HCT116 (cell line): ENCODE measurements around the gene AKR1E2. TPM values are rescaled to one million over a fixed set of nuclear protein-coding genes. Genes with fewer than 3 reads are reported as not detected.

Experiments
- ATAC-seq: fragments of 200-7000 bp; cut with Tn5 transposase; 2 replicates; pipeline ENCODE4 v1.9.1; 2020; ENCODE audit warnings: mild to moderate bottlenecking, moderate library complexity
- BruUV-seq: library from RNA; stranded (reverse); fragments of 400-500 nt; replicated peaks from 2 replicates; lab custom pipeline; 2021; lab: Mats Ljungman, UMichigan
- CTCF ChIA-PET: fragments of 300-600 bp; sonication (Branson Sonifier 250); formaldehyde crosslinking; loops from one replicate; lab custom pipeline; 2021; ENCODE audit warnings: antibody characterized with exemption; lab: Charles Lee
- POLR2A ChIA-PET: fragments of 300-600, 350-600 bp; sonication (Branson Sonifier 250); formaldehyde crosslinking; loops from one replicate; lab custom pipeline; 2021; ENCODE audit warnings: antibody characterized with exemption; lab: Charles Lee
- RAD21 ChIA-PET, 2 experiments: fragments of 300-600 bp; sonication (Branson Sonifier 250); formaldehyde crosslinking; loops; one replicate each; lab custom pipeline; 2023; ENCODE audit warnings: low total read pairs in 2 of 2; ENCODE audit not compliant: uncharacterized antibody in 2 of 2, unreplicated experiment in 2 of 2, low non-redundant PET in 1 of 2; lab: Charles Lee
- DNase-seq: peaks from one replicate; pipeline ENCODE4 v3.0.0-alpha.2; 2010; ENCODE audit warnings: low read depth, low spot score
- H2AFZ ChIP-seq: fragments of 200-600 bp; shearing (Covaris generic), sonication (generic); 2 replicates; pipeline ENCODE4 v1.6.1; 2017; ENCODE audit warnings: low read depth, mixed run types, mixed read lengths, antibody characterized with exemption, low read length; ENCODE audit not compliant: poor library complexity, severe bottlenecking
- H3K27ac ChIP-seq: 2 replicates; pipeline ENCODE4 v1.5.1; 2012; ENCODE audit warnings: low read depth, low read length
- H3K27me3 ChIP-seq: fragments of 200-600 bp; sonication (generic); 2 replicates; pipeline ENCODE4 v1.6.1; 2016; ENCODE audit warnings: mixed run types, low read length, mixed read lengths; ENCODE audit not compliant: insufficient read depth
- H3K36me3 ChIP-seq, 2 experiments: fragments of 200-500 bp in 1 of 2; fragments of 200-600 bp in 1 of 2; sonication (Bioruptor generic) in 1 of 2; sonication (generic) in 1 of 2; 2 replicates each; pipeline versions ENCODE4 v1.5.1 to v1.6.1; 2014 to 2016; ENCODE audit warnings: low read length in 2 of 2, inconsistent platforms in 1 of 2, mixed read lengths in 1 of 2, mixed run types in 1 of 2; ENCODE audit not compliant: insufficient read depth in 2 of 2, control insufficient read depth in 1 of 2
- H3K4me1 ChIP-seq, 2 experiments: fragments of 200-600 bp in 1 of 2; sonication (generic) in 1 of 2; 2 replicates each; pipeline versions ENCODE4 v1.5.1 to v1.6.1; 2012 to 2017; ENCODE audit warnings: low read length in 2 of 2, inconsistent platforms in 1 of 2, mild to moderate bottlenecking in 1 of 2, mixed read lengths in 1 of 2, mixed run types in 1 of 2, moderate library complexity in 1 of 2; ENCODE audit not compliant: insufficient read depth in 2 of 2, control insufficient read depth in 1 of 2
- H3K4me2 ChIP-seq: fragments of 200-600 bp; sonication (generic); 2 replicates; pipeline ENCODE4 v1.6.1; 2017; ENCODE audit warnings: mixed run types, low read length, mixed read lengths
- H3K4me3 ChIP-seq, 2 experiments: fragments of 200-600 bp in 1 of 2; sonication (generic) in 1 of 2; replicated peaks in 1 of 2; 2 replicates each; pipeline ENCODE4 v1.5.1; 2011 to 2016; ENCODE audit warnings: low read length in 2 of 2, control low read depth in 1 of 2, low read depth in 1 of 2, mild to moderate bottlenecking in 1 of 2, mixed read lengths in 1 of 2, mixed run types in 1 of 2
- H3K79me2 ChIP-seq: fragments of 200-600 bp; sonication (generic); 2 replicates; pipeline ENCODE4 v1.6.1; 2017; ENCODE audit warnings: mild to moderate bottlenecking, mixed run types, low read length, moderate library complexity, mixed read lengths; ENCODE audit not compliant: insufficient read depth
- H3K9ac ChIP-seq: fragments of 200-600 bp; sonication (generic); 2 replicates; pipeline ENCODE4 v1.6.1; 2016; ENCODE audit warnings: low read length, mixed read lengths
- H3K9me2 ChIP-seq: fragments of 200-600 bp; sonication (generic), shearing (Covaris generic); 2 replicates; pipeline ENCODE4 v1.6.1; 2017; ENCODE audit warnings: mixed run types, mild to moderate bottlenecking, moderate library complexity; ENCODE audit not compliant: insufficient read depth
- H3K9me3 ChIP-seq, 2 experiments: fragments of 200-500 bp in 1 of 2; fragments of 200-600 bp in 1 of 2; sonication (Bioruptor generic) in 1 of 2; sonication (generic) in 1 of 2; 2 replicates each; pipeline ENCODE4 v1.6.1; 2014 to 2017; ENCODE audit warnings: low read length in 2 of 2, mixed read lengths in 2 of 2, inconsistent platforms in 1 of 2, low read depth in 1 of 2, mild to moderate bottlenecking in 1 of 2, mixed run types in 1 of 2, moderate library complexity in 1 of 2; ENCODE audit not compliant: control insufficient read depth in 1 of 2, insufficient read depth in 1 of 2
- H4K20me1 ChIP-seq: fragments of 200-600 bp; sonication (generic), shearing (Covaris generic); 2 replicates; pipeline ENCODE4 v1.6.1; 2017; ENCODE audit warnings: mixed run types, mild to moderate bottlenecking, moderate library complexity; ENCODE audit not compliant: insufficient read depth
- CBX3 ChIP-seq: IDR thresholded peaks from 2 replicates; pipeline ENCODE4 v1.6.1; 2012; ENCODE audit warnings: low read depth
- EGR1 ChIP-seq: IDR thresholded peaks from 2 replicates; pipeline ENCODE4 v1.6.1; 2012; ENCODE audit warnings: low read depth
- EZH2 ChIP-seq: fragments of 200-600 bp; sonication (generic); IDR thresholded peaks from 2 replicates; pipeline ENCODE4 v1.6.1; 2017; ENCODE audit warnings: antibody characterized with exemption, mixed run types
- EZH2phosphoT487 ChIP-seq: fragments of 200-600 bp; IDR thresholded peaks from 2 replicates; pipeline ENCODE4 v1.6.1; 2018; ENCODE audit warnings: antibody characterized with exemption, borderline replicate concordance
- FOSL1 ChIP-seq: IDR thresholded peaks from 2 replicates; pipeline ENCODE4 v1.6.1; 2012; ENCODE audit warnings: low read depth
- REST ChIP-seq: IDR thresholded peaks from 2 replicates; pipeline ENCODE4 v1.6.1; 2012; ENCODE audit warnings: low read depth
- SP1 ChIP-seq: IDR thresholded peaks from 2 replicates; pipeline ENCODE4 v1.6.1; 2012; ENCODE audit warnings: low read depth
- TCF7L2 ChIP-seq: IDR thresholded peaks from 2 replicates; pipeline ENCODE4 v1.7.0; 2011; ENCODE audit warnings: borderline replicate concordance, inconsistent platforms; ENCODE audit not compliant: insufficient read depth, insufficient read length; ENCODE audit errors: extremely low read depth
- ZFX ChIP-seq: fragments of 450-650 bp; IDR thresholded peaks from 2 replicates; pipeline ENCODE4 v1.6.1; 2017
- intact Hi-C: fragments of 100-400 bp; cut with micrococcal nuclease; formaldehyde crosslinking; loops from 2 replicates; pipeline ENCODE4 v1.10.0; 2022
- total RNA-seq: library from RNA; stranded (reverse); gene quantifications from one replicate; pipeline ENCODE4 v1.2.1, GENCODE V29; 2021; ENCODE audit not compliant: unreplicated experiment
- TF ChIP-seq, protein P1 (sequence below): IDR thresholded peaks from 2 replicates; pipeline ENCODE4 v1.6.1; 2011; ENCODE audit warnings: mild to moderate bottlenecking, low read length, moderate library complexity; ENCODE audit not compliant: insufficient replicate concordance; ENCODE audit errors: extremely low read depth
- TF ChIP-seq, protein P2 (sequence below): IDR thresholded peaks from 2 replicates; pipeline ENCODE4 v1.6.1; 2012

AKR1E2 gene
- total RNA-seq, 1 experiment from 2014 or later, result 5.0 TPM

- no TSS peak for BruUV-seq
- Histone ChIP-seq H3K4me2 (no peak overlapping the region), H3K79me2 (no peaks in the 10 kb centered on the region), H3K27ac (no peak overlapping the region), H2AFZ (no peak overlapping the region), H3K9me3 (no peaks in the 10 kb centered on the region), H3K9me2 (no peaks in the 10 kb centered on the region), H3K9ac (no peak overlapping the region), H3K4me3 (no peak overlapping the region), H4K20me1 (no peaks in the 10 kb centered on the region), H3K27me3 (no peaks in the 10 kb centered on the region), H3K36me3 (no peaks in the 10 kb centered on the region), H3K4me1 (no peaks in the 10 kb centered on the region)
- no peak for TF ChIP-seq CBX3
- no peak for TF ChIP-seq SP1
- no peak for TF ChIP-seq TCF7L2
- TF ChIP-seq, protein P1, sequence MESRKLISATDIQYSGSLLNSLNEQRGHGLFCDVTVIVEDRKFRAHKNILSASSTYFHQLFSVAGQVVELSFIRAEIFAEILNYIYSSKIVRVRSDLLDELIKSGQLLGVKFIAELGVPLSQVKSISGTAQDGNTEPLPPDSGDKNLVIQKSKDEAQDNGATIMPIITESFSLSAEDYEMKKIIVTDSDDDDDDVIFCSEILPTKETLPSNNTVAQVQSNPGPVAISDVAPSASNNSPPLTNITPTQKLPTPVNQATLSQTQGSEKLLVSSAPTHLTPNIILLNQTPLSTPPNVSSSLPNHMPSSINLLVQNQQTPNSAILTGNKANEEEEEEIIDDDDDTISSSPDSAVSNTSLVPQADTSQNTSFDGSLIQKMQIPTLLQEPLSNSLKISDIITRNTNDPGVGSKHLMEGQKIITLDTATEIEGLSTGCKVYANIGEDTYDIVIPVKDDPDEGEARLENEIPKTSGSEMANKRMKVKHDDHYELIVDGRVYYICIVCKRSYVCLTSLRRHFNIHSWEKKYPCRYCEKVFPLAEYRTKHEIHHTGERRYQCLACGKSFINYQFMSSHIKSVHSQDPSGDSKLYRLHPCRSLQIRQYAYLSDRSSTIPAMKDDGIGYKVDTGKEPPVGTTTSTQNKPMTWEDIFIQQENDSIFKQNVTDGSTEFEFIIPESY, result no peak
- TF ChIP-seq EZH2, result no peak
- POLR2A ChIA-PET, result no interaction called here
- ATAC-seq, result no peak
- RAD21 ChIA-PET, result no interaction called here
- intact Hi-C loops, result no loop called here
- CTCF ChIA-PET, result no interaction called here
- DNase-seq, result no peak
Measured at GRCh38 chr10:4867520-4868356, 41.7 kb downstream of the AKR1E2 start.

DNA sequence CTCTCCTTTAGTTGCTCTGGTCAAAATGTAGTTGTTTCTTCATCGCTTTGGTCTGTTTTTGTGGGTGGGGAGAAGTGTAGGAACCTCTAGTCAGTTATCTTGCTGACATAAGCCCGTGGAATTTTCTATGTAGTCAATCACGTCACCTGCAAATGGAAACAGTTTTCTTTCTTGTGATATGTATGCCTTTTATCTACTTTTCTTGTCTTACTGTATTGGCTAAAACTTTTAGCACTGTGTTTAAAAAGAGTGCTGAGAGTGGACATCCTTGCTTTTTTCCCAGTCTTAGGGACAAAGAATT lies 42.3 kb downstream of the AKR1E2 start:
- DNase-seq, result no peak
- ATAC-seq, result no peak
- intact Hi-C loops, result no loop called here
- Histone ChIP-seq H3K79me2 (no peaks in the 10 kb centered on the region), H3K4me1 (no peaks in the 10 kb centered on the region), H2AFZ (no peak overlapping the region), H3K27ac (no peak overlapping the region), H3K9me3 (no peaks in the 10 kb centered on the region), H3K9me2 (no peaks in the 10 kb centered on the region), H3K4me2 (no peak overlapping the region), H3K4me3 (no peak overlapping the region), H4K20me1 (no peaks in the 10 kb centered on the region), H3K36me3 (no peaks in the 10 kb centered on the region), H3K9ac (no peak overlapping the region), H3K27me3 (no peaks in the 10 kb centered on the region)
- ChIA-PET POLR2A (no interaction called here), RAD21 (no interaction called here), CTCF (no interaction called here)
- BruUV-seq, result no TSS peak
- TF ChIP-seq EGR1 (no peak), FOSL1 (no peak), REST (no peak), SP1 (no peak), ZFX (no peak), CBX3 (no peak), EZH2phosphoT487 (no peak)
- TF ChIP-seq, protein P2, sequence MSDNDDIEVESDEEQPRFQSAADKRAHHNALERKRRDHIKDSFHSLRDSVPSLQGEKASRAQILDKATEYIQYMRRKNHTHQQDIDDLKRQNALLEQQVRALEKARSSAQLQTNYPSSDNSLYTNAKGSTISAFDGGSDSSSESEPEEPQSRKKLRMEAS, result no peak
